Gastroesophageal sphincter (tissue), 3 donors: Measurements from ENCODE around the gene TMEM232.

Experiments
- EP300 ChIP-seq: sonication (generic); formaldehyde crosslinking; IDR thresholded peaks from one replicate; pipeline ENCODE4 v1.6.1; 2017; ENCODE audit warnings: antibody characterized with exemption, mild to moderate bottlenecking
- POLR2A ChIP-seq, 2 donors: fragments of 450-650 bp; IDR thresholded peaks; one replicate each; pipeline ENCODE4 v1.6.1; 2017; ENCODE audit warnings: antibody characterized with exemption in 2 of 2, mild to moderate bottlenecking in 2 of 2, moderate library complexity in 1 of 2
- POLR2AphosphoS5 ChIP-seq: sonication (generic); formaldehyde crosslinking; IDR thresholded peaks from one replicate; pipeline ENCODE4 v1.6.1; 2017; ENCODE audit warnings: antibody characterized with exemption
- TF ChIP-seq, protein P1 (sequence below), 4 experiments: fragments of 200-600 bp in 2 of 4; fragments of 450-650 bp in 2 of 4; sonication (generic) in 1 of 4; IDR thresholded peaks; one replicate each; pipeline ENCODE4 v1.5.1; 2017 to 2019; ENCODE audit warnings: antibody characterized with exemption in 4 of 4, mild to moderate bottlenecking in 2 of 4, moderate library complexity in 2 of 4

DNA sequence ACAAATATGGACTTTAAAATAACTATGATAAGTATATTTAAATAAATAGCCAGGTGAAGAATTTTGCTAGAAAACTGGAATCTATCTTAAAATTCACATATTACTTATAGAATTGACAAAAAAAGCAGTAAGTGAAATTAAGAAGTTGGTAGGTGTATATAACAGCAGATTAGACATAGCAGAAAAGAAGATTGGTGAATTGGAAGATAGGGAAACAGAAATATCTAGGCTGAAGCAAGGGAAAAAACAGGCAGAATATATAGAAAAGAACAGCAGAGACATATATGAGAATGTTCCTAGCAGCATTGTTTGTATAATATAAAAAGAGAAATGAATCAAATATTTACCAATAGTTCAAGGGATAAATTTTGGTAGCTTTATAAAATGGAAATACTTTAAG lies 294.9 kb downstream of the TMEM232 start:
- TF ChIP-seq, protein P1, sequence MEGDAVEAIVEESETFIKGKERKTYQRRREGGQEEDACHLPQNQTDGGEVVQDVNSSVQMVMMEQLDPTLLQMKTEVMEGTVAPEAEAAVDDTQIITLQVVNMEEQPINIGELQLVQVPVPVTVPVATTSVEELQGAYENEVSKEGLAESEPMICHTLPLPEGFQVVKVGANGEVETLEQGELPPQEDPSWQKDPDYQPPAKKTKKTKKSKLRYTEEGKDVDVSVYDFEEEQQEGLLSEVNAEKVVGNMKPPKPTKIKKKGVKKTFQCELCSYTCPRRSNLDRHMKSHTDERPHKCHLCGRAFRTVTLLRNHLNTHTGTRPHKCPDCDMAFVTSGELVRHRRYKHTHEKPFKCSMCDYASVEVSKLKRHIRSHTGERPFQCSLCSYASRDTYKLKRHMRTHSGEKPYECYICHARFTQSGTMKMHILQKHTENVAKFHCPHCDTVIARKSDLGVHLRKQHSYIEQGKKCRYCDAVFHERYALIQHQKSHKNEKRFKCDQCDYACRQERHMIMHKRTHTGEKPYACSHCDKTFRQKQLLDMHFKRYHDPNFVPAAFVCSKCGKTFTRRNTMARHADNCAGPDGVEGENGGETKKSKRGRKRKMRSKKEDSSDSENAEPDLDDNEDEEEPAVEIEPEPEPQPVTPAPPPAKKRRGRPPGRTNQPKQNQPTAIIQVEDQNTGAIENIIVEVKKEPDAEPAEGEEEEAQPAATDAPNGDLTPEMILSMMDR (IDR thresholded peaks at IDR 0.05) = no peak
- no peak for TF ChIP-seq EP300
- TF ChIP-seq POLR2A (IDR thresholded peaks at IDR 0.05) = no peak
- no peak for TF ChIP-seq POLR2AphosphoS5
